SK-N-SH (cell line): ENCODE measurements around the gene MIPEP. TPM values are rescaled to one million over a fixed set of nuclear protein-coding genes. Genes with fewer than 3 reads are reported as not detected.

Experiments used
- CTCF ChIA-PET: fragments of 300-600, 350-600 bp; formaldehyde crosslinking; extraction: SDS; loops from one replicate; lab custom pipeline; 2021; lab: Yijun Ruan, JAX
- POLR2A ChIA-PET: fragments of 350-600 bp; sonication (Branson Sonifier 250); formaldehyde crosslinking; extraction: SDS; loops from one replicate; lab custom pipeline; 2020; ENCODE audit warnings: antibody characterized with exemption, inconsistent platforms; lab: Yijun Ruan, JAX
- DNase-seq: peaks from one replicate; pipeline ENCODE4 v3.0.0; 2012
- H2AFZ ChIP-seq: fragments of 200-600 bp; sonication (generic); 2 replicates; pipeline ENCODE4 v1.8.1; 2016; ENCODE audit warnings: antibody characterized with exemption, mild to moderate bottlenecking, low read depth
- H3F3A ChIP-seq: fragments of 200-600 bp; sonication (generic); replicated peaks from 2 replicates; pipeline ENCODE3; 2016; ENCODE audit warnings: antibody characterized with exemption, mild to moderate bottlenecking; ENCODE audit not compliant: insufficient read depth
- H3K27ac ChIP-seq, 2 experiments: fragments of 200-500 bp in 1 of 2; fragments of 200-600 bp in 1 of 2; sonication (Bioruptor generic) in 1 of 2; sonication (generic), shearing (Covaris generic) in 1 of 2; 2 replicates each; pipeline versions ENCODE4 v1.5.1 to v1.6.1; 2014 to 2016; ENCODE audit warnings: low read depth in 2 of 2, inconsistent platforms in 1 of 2, low read length in 1 of 2, mild to moderate bottlenecking in 1 of 2, mixed read lengths in 1 of 2
- H3K27me3 ChIP-seq: fragments of 200-600 bp; sonication (generic), shearing (Covaris generic); 2 replicates; pipeline ENCODE4 v1.6.1; 2016; ENCODE audit warnings: mixed run types; ENCODE audit not compliant: insufficient read depth
- H3K36me3 ChIP-seq, 2 experiments: fragments of 200-500 bp in 1 of 2; fragments of 200-600 bp in 1 of 2; sonication (Bioruptor generic) in 1 of 2; sonication (generic) in 1 of 2; replicated peaks in 1 of 2; 2 replicates each; pipeline versions ENCODE3 to v1.5.1; 2014 to 2016; ENCODE audit warnings: low read length in 1 of 2, mild to moderate bottlenecking in 1 of 2; ENCODE audit not compliant: insufficient read depth in 2 of 2, control insufficient read depth in 1 of 2
- H3K4me1 ChIP-seq, 2 experiments: fragments of 200-500 bp in 1 of 2; fragments of 200-600 bp in 1 of 2; sonication (Bioruptor generic) in 1 of 2; sonication (generic), shearing (Covaris generic) in 1 of 2; 2 replicates each; pipeline versions ENCODE4 v1.5.1 to v1.6.1; 2014 to 2016; ENCODE audit warnings: low read depth in 1 of 2, low read length in 1 of 2, mixed run types in 1 of 2; ENCODE audit not compliant: insufficient read depth in 2 of 2, control insufficient read depth in 1 of 2
- H3K4me2 ChIP-seq: fragments of 200-600 bp; sonication (generic), shearing (Covaris generic); 2 replicates; pipeline ENCODE4 v1.6.1; 2017; ENCODE audit warnings: mixed run types
- H3K4me3 ChIP-seq, 2 experiments: fragments of 200-500 bp in 1 of 2; fragments of 200-600 bp in 1 of 2; sonication (Bioruptor generic) in 1 of 2; sonication (generic), shearing (Covaris generic) in 1 of 2; 2 replicates each; pipeline versions ENCODE4 v1.5.1 to v1.8.1; 2014 to 2016; ENCODE audit warnings: low read depth in 2 of 2, inconsistent platforms in 1 of 2, low read length in 1 of 2, mild to moderate bottlenecking in 1 of 2, mixed read lengths in 1 of 2, moderate library complexity in 1 of 2
- H3K79me2 ChIP-seq: fragments of 200-600 bp; sonication (generic); 2 replicates; pipeline ENCODE4 v1.8.1; 2017; ENCODE audit warnings: mild to moderate bottlenecking; ENCODE audit not compliant: insufficient read depth
- H3K9ac ChIP-seq: fragments of 200-600 bp; sonication (generic); 2 replicates; pipeline ENCODE4 v1.6.1; 2017; ENCODE audit warnings: mixed run types
- H3K9me2 ChIP-seq: fragments of 200-600 bp; sonication (generic); 2 replicates; pipeline ENCODE4 v1.6.1; 2017; ENCODE audit warnings: mixed run types
- H3K9me3 ChIP-seq: fragments of 200-600 bp; sonication (generic); 2 replicates; pipeline ENCODE4 v1.6.1; 2017; ENCODE audit warnings: mixed run types, mild to moderate bottlenecking, moderate library complexity
- H4K20me1 ChIP-seq: fragments of 200-600 bp; sonication (generic); 2 replicates; pipeline ENCODE4 v1.6.1; 2017; ENCODE audit warnings: mild to moderate bottlenecking, mixed run types; ENCODE audit not compliant: insufficient read depth
- CHD2 ChIP-seq: fragments of 150-350 bp; IDR thresholded peaks from 2 replicates; pipeline ENCODE4 v1.6.1; 2018; ENCODE audit warnings: low read length; ENCODE audit not compliant: partially characterized antibody
- ELF1 ChIP-seq: IDR thresholded peaks from 2 replicates; pipeline ENCODE4 v1.4.0; 2012
- FOSL2 ChIP-seq: IDR thresholded peaks from 2 replicates; pipeline ENCODE4 v1.4.0; 2012; ENCODE audit warnings: low read depth, mild to moderate bottlenecking, moderate library complexity, borderline replicate concordance
- FOXM1 ChIP-seq: IDR thresholded peaks from 2 replicates; pipeline ENCODE4 v1.4.0; 2012; ENCODE audit warnings: low read depth, mild to moderate bottlenecking
- IRF3 ChIP-seq: fragments of 150-350 bp; IDR thresholded peaks from 2 replicates; pipeline ENCODE4 v1.6.1; 2016; ENCODE audit warnings: mild to moderate bottlenecking, low read depth, low read length
- MEF2A ChIP-seq: IDR thresholded peaks from 2 replicates; pipeline ENCODE4 v1.4.0; 2012; ENCODE audit warnings: low read depth, borderline replicate concordance
- NRF1 ChIP-seq: IDR thresholded peaks from 2 replicates; pipeline ENCODE4 v1.6.1; 2012; ENCODE audit warnings: low read depth, mild to moderate bottlenecking, low read length
- SIN3A ChIP-seq: IDR thresholded peaks from 2 replicates; pipeline ENCODE4 v1.6.1; 2012; ENCODE audit warnings: low read depth, mild to moderate bottlenecking, low read length, moderate library complexity, borderline replicate concordance
- SMC3 ChIP-seq: IDR thresholded peaks from 2 replicates; pipeline ENCODE4 v1.6.1; 2012; ENCODE audit warnings: low read depth, low read length, improper control_type of control experiment
- TCF12 ChIP-seq: IDR thresholded peaks from 2 replicates; pipeline ENCODE4 v1.4.0; 2012
- TEAD4 ChIP-seq: IDR thresholded peaks from 2 replicates; pipeline ENCODE4 v1.4.0; 2012; ENCODE audit warnings: mild to moderate bottlenecking, borderline replicate concordance; ENCODE audit not compliant: insufficient read depth
- USF1 ChIP-seq: IDR thresholded peaks from 2 replicates; pipeline ENCODE4 v1.4.0; 2012; ENCODE audit warnings: low read depth, borderline replicate concordance
- YY1 ChIP-seq: IDR thresholded peaks from 2 replicates; pipeline ENCODE4 v1.4.0; 2012; ENCODE audit warnings: low read depth, mild to moderate bottlenecking
- ZBTB33 ChIP-seq: IDR thresholded peaks from 2 replicates; pipeline ENCODE4 v1.4.0; 2012; ENCODE audit warnings: low read depth, borderline replicate concordance
- WGBS: methylation state at CpG from one replicate; pipeline ENCODE4 v1.1.6; 2017; ENCODE audit warnings: low lambda C conversion rate; 5-methylcytosine and 5-hydroxymethylcytosine counted together
- polyA plus RNA-seq, 3 experiments: library from polyadenylated mRNA; depleted of rRNA; stranded (reverse); fragments of >200 nt; gene quantifications; 2 replicates each; pipeline ENCODE4 v1.2.3, GENCODE V29; 2012
- TF ChIP-seq, protein P1 (sequence below): fragments of 200-600 bp; sonication (generic); IDR thresholded peaks from 2 replicates; pipeline ENCODE4 v1.6.1; 2017; ENCODE audit warnings: antibody characterized with exemption, mild to moderate bottlenecking, moderate library complexity
- TF ChIP-seq, protein P2 (sequence below): IDR thresholded peaks from 2 replicates; pipeline ENCODE4; 2012

Gene MIPEP
- polyA plus RNA-seq, 1 of the 3 experiments (the other 2 are of a cell fraction): 12.7 TPM

DNA sequence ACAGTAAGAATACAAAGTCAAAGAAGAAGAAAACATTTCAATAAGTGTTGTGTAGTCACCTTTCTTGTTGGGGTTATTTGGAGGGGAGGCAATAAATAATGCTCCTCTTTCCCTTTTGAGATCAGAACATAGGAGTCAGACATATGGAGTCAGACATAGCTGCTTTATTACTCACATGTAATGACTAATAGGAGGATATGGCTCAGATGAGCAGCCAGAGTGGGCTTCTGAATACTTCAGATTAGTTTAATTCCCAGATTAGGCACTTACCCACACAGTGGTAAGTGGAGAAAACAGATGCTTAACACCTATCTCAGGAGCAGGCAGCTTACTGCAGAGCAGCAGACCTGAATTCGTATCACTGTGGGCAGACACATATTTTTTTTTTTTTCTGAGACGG, 39.8 kb upstream of the MIPEP start (continued):
- TF ChIP-seq ZBTB33 (no peak), FOXM1 (no peak), SMC3 (no peak), TCF12 (peak; percentile 79), ELF1 (no peak), NRF1 (no peak), TEAD4 (0 out of 2 replicates have a peak, but pooled peaks have one; percentile 24), CHD2 (no peak), IRF3 (no peak), FOSL2 (peak; percentile 91), SIN3A (no peak), USF1 (no peak)
- TF ChIP-seq, protein P1, sequence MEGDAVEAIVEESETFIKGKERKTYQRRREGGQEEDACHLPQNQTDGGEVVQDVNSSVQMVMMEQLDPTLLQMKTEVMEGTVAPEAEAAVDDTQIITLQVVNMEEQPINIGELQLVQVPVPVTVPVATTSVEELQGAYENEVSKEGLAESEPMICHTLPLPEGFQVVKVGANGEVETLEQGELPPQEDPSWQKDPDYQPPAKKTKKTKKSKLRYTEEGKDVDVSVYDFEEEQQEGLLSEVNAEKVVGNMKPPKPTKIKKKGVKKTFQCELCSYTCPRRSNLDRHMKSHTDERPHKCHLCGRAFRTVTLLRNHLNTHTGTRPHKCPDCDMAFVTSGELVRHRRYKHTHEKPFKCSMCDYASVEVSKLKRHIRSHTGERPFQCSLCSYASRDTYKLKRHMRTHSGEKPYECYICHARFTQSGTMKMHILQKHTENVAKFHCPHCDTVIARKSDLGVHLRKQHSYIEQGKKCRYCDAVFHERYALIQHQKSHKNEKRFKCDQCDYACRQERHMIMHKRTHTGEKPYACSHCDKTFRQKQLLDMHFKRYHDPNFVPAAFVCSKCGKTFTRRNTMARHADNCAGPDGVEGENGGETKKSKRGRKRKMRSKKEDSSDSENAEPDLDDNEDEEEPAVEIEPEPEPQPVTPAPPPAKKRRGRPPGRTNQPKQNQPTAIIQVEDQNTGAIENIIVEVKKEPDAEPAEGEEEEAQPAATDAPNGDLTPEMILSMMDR: no peak

DNA sequence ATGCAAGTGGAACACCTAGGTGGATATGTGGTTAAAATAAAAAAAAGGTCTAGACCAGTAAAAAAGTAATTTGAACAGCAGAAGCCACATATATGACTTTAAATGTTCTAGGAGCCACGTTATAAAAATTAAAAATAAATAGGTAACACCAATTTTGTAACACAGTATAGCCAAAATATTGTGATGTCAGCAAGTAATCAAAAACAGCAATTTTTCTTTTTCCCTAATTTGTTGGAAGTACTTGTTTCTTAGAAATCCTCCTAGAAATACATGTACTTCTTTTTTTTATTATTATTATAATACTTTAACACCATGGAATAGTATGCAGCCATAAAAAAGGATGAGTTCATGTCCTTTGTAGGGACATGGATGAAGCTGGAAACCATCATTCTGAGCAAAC, 33.8 kb upstream of the MIPEP start:
- ChIA-PET POLR2A (interaction anchor here (0.6 kb wide), 1 partner anchor 114 kb away, joined by 3 read pairs; no protein-coding TSS in a partner anchor), CTCF (interaction anchor here (1.2 to 1.9 kb wide), 3 partner anchors 16 to 306 kb away, joined by 3 to 7 read pairs (median 3); no protein-coding TSS in a partner anchor)
- no peaks in the 10 kb centered on the region for H4K20me1 ChIP-seq
- no peaks in the 10 kb centered on the region; a peak in 1 of 4 replicates for H3K4me1 ChIP-seq
- H3F3A ChIP-seq: peaks cover under 1% of the 10 kb centered on the region
- TF ChIP-seq ELF1: no peak
- TF ChIP-seq, protein P2, sequence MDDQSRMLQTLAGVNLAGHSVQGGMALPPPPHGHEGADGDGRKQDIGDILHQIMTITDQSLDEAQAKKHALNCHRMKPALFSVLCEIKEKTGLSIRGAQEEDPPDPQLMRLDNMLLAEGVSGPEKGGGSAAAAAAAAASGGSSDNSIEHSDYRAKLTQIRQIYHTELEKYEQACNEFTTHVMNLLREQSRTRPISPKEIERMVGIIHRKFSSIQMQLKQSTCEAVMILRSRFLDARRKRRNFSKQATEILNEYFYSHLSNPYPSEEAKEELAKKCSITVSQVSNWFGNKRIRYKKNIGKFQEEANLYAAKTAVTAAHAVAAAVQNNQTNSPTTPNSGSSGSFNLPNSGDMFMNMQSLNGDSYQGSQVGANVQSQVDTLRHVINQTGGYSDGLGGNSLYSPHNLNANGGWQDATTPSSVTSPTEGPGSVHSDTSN: no peak
- no peak for TF ChIP-seq NRF1
- no peak for TF ChIP-seq MEF2A
- no peak for TF ChIP-seq YY1
- TF ChIP-seq SMC3: no peak
- H3K27me3 ChIP-seq: no peaks in the 10 kb centered on the region
- no peaks in the 10 kb centered on the region for H3K36me3 ChIP-seq
- no peak for DNase-seq
- no peak overlapping the region for H2AFZ ChIP-seq
- no peak overlapping the region for H3K9ac ChIP-seq
- H3K9me3 ChIP-seq: no peaks in the 10 kb centered on the region
- no peaks in the 10 kb centered on the region for H3K9me2 ChIP-seq
- no peak overlapping the region for H3K4me3 ChIP-seq
- no peak overlapping the region for H3K27ac ChIP-seq
- H3K4me2 ChIP-seq: no peak overlapping the region
- 7% methylated on average over 1 of the region's 1 CpG for WGBS
- H3K79me2 ChIP-seq: no peaks in the 10 kb centered on the region
